HG03521 (cell line): ENCODE data around the gene PRKG1.
"Not testable (repeated sequence)": the region's sequence is repeated elsewhere in the genome, so short reads cannot be mapped to it uniquely, and the experiment has no call there.

ENCODE experiments used
- ATAC-seq: cut with Tn5 transposase; IDR thresholded peaks from one replicate; pipeline ENCODE4 v1.9.1; 2021; ENCODE audit warnings: mild to moderate bottlenecking, moderate library complexity; ENCODE audit not compliant: unreplicated experiment

PRKG1 gene

GRCh38 chr10:52221923-52222322 is 1147.6 kb downstream of the PRKG1 start:
- no peak for ATAC-seq

GRCh38 chr10:52226197-52226847 is 1152.0 kb downstream of the PRKG1 start:
- no peak for ATAC-seq

GRCh38 chr10:52228556-52228955 is 1154.3 kb downstream of the PRKG1 start:
- no peak for ATAC-seq

- ATAC-seq: no peak
Observed at GRCh38 chr10:52229291-52229931, 1155.1 kb downstream of the PRKG1 start.

GRCh38 chr10:52232561-52233350 is 1158.5 kb downstream of the PRKG1 start:
- peak; percentile 86 for ATAC-seq

GRCh38 chr10:52233351-52233991 is 1159.2 kb downstream of the PRKG1 start:
- ATAC-seq: not testable (repeated sequence)

- ATAC-seq: no peak
Observed at GRCh38 chr10:52239771-52240170, 1165.5 kb downstream of the PRKG1 start.

GRCh38 chr10:52245547-52245946 is 1171.3 kb downstream of the PRKG1 start:
- no peak for ATAC-seq

GRCh38 chr10:52247929-52248328 is 1173.6 kb downstream of the PRKG1 start:
- not testable (repeated sequence) for ATAC-seq

GRCh38 chr10:52248697-52249306 is 1174.5 kb downstream of the PRKG1 start:
- ATAC-seq: no peak

- no peak for ATAC-seq
Observed at GRCh38 chr10:52249850-52250395, 1175.6 kb downstream of the PRKG1 start.

- no peak for ATAC-seq
Observed at GRCh38 chr10:52250510-52250909, 1176.2 kb downstream of the PRKG1 start.

- ATAC-seq: no peak
Observed at GRCh38 chr10:52252307-52252706, 1178.0 kb downstream of the PRKG1 start.

GRCh38 chr10:52256832-52257691 is 1182.8 kb downstream of the PRKG1 start:
- ATAC-seq: peak; percentile 99

GRCh38 chr10:52257692-52258075 is 1183.4 kb downstream of the PRKG1 start:
- peak; percentile 82 for ATAC-seq

GRCh38 chr10:52258799-52259425 is 1184.6 kb downstream of the PRKG1 start:
- no peak for ATAC-seq

GRCh38 chr10:52259426-52259812 is 1185.1 kb downstream of the PRKG1 start:
- no peak for ATAC-seq

- ATAC-seq: no peak
Observed at GRCh38 chr10:52261362-52261761, 1187.1 kb downstream of the PRKG1 start.
